H1 (cell line): ENCODE measurements around the gene L3MBTL4. TPM values are rescaled to one million over a fixed set of nuclear protein-coding genes. Genes with fewer than 3 reads are reported as not detected.

ENCODE experiments used
- CTCF ChIA-PET: fragments of 300-600 bp; sonication (Branson Sonifier 250); formaldehyde crosslinking; loops from one replicate; lab custom pipeline; 2021; ENCODE audit not compliant: partially characterized antibody; lab: Charles Lee
- POLR2A ChIA-PET: fragments of 300-600 bp; sonication (Branson Sonifier 250); formaldehyde crosslinking; loops from one replicate; lab custom pipeline; 2021; ENCODE audit warnings: inconsistent platforms; ENCODE audit not compliant: partially characterized antibody; lab: Charles Lee
- DNase-seq, 2 experiments: peaks; one replicate each; pipeline versions ENCODE4 v3.0.0 to v3.0.0-alpha.2; 2010 to 2022; ENCODE audit warnings: low spot score in 2 of 2, low read depth in 1 of 2, mixed read lengths in 1 of 2
- FAIRE-seq: peaks from 2 replicates; lab custom pipeline; 2011; peaks lifted over from hg19 to GRCh38; lab: Jason Lieb, UNC
- H2AFZ ChIP-seq: 2 replicates; pipeline ENCODE4 v1.8.1; 2012; ENCODE audit warnings: low read length, inconsistent platforms
- H2AK5ac ChIP-seq: 2 replicates; pipeline ENCODE4 v1.6.1; 2013; ENCODE audit warnings: low read depth, low read length
- H2BK120ac ChIP-seq: replicated peaks from 2 replicates; pipeline ENCODE3; 2013; ENCODE audit warnings: low read depth, low read length, inconsistent platforms
- H2BK12ac ChIP-seq: 2 replicates; pipeline ENCODE4 v1.6.1; 2013; ENCODE audit warnings: low read depth, low read length
- H2BK15ac ChIP-seq: 2 replicates; pipeline ENCODE4 v1.6.1; 2013; ENCODE audit warnings: low read length
- H2BK20ac ChIP-seq: 2 replicates; pipeline ENCODE4 v1.6.1; 2013; ENCODE audit warnings: low read length
- H2BK5ac ChIP-seq: 2 replicates; pipeline ENCODE4 v1.6.1; 2013; ENCODE audit warnings: low read depth, low read length
- H3K14ac ChIP-seq: 2 replicates; pipeline ENCODE4 v1.6.1; 2013; ENCODE audit warnings: inconsistent platforms; ENCODE audit not compliant: insufficient read length
- H3K18ac ChIP-seq: 2 replicates; pipeline ENCODE4 v1.6.1; 2013; ENCODE audit warnings: low read length; ENCODE audit errors: extremely low read depth
- H3K23ac ChIP-seq: 2 replicates; pipeline ENCODE4 v1.6.1; 2013; ENCODE audit warnings: inconsistent platforms; ENCODE audit not compliant: insufficient read length
- H3K23me2 ChIP-seq: 2 replicates; pipeline ENCODE4 v1.6.1; 2013; ENCODE audit warnings: low read depth, low read length
- H3K27ac ChIP-seq: 2 replicates; pipeline ENCODE4 v1.6.1; 2011; ENCODE audit warnings: low read depth, low read length, inconsistent platforms
- H3K27me3 ChIP-seq, 4 experiments: replicated peaks in 1 of 4; 1 replicate in 1 of 4; 2 replicates in 3 of 4; pipeline versions ENCODE4 v1.6.1 to v1.8.1; 2011 to 2013; ENCODE audit warnings: low read length in 3 of 4, mild to moderate bottlenecking in 3 of 4, inconsistent platforms in 2 of 4, mixed read lengths in 2 of 4, moderate library complexity in 1 of 4; ENCODE audit not compliant: control insufficient read depth in 3 of 4, insufficient read depth in 3 of 4; ENCODE audit errors: extremely low read depth in 1 of 4
- H3K36me3 ChIP-seq, 4 experiments: 2 replicates each; pipeline versions ENCODE4 v1.6.1 to v1.8.1; 2011 to 2013; ENCODE audit warnings: mild to moderate bottlenecking in 4 of 4, low read length in 3 of 4, moderate library complexity in 2 of 4, control low read depth in 1 of 4, inconsistent platforms in 1 of 4; ENCODE audit not compliant: insufficient read depth in 4 of 4, control insufficient read depth in 2 of 4
- H3K4ac ChIP-seq: replicated peaks from 2 replicates; pipeline ENCODE3; 2013; ENCODE audit warnings: low read length, low read depth, mixed read lengths, inconsistent platforms; ENCODE audit not compliant: insufficient read length
- H3K4me1 ChIP-seq, 4 experiments: replicated peaks in 1 of 4; 1 replicate in 1 of 4; 2 replicates in 3 of 4; pipeline versions ENCODE4 v1.6.1 to v1.8.1; 2011 to 2013; ENCODE audit warnings: low read length in 3 of 4, inconsistent platforms in 2 of 4, mixed read lengths in 1 of 4; ENCODE audit not compliant: insufficient read depth in 4 of 4, control insufficient read depth in 3 of 4
- H3K4me2 ChIP-seq, 2 experiments: 2 replicates each; pipeline versions ENCODE4 v1.6.1 to v1.8.1; 2011 to 2013; ENCODE audit warnings: low read depth in 2 of 2, low read length in 2 of 2, control low read depth in 1 of 2, inconsistent platforms in 1 of 2, mild to moderate bottlenecking in 1 of 2; ENCODE audit not compliant: insufficient read depth in 1 of 2
- H3K4me3 ChIP-seq, 4 experiments: fragments of 200-600, 300-600 bp in 1 of 4; sonication (generic), shearing (Covaris generic), sonication (Bioruptor Twin) in 1 of 4; 2 replicates each; pipeline versions ENCODE4 v1.5.1 to v1.8.1; 2011 to 2016; ENCODE audit warnings: low read length in 4 of 4, low read depth in 3 of 4, control low read depth in 2 of 4, inconsistent platforms in 2 of 4, mild to moderate bottlenecking in 2 of 4, mixed read lengths in 1 of 4, moderate library complexity in 1 of 4; ENCODE audit not compliant: insufficient read depth in 2 of 4; ENCODE audit errors: extremely low read depth in 1 of 4
- H3K56ac ChIP-seq: replicated peaks from 2 replicates; pipeline ENCODE3; 2013; ENCODE audit warnings: low read depth, mild to moderate bottlenecking, mixed read lengths, low read length, inconsistent platforms; ENCODE audit not compliant: insufficient read length
- H3K79me1 ChIP-seq: 2 replicates; pipeline ENCODE4 v1.6.1; 2013; ENCODE audit warnings: low read depth, low read length, control low read depth
- H3K79me2 ChIP-seq, 2 experiments: 2 replicates each; pipeline versions ENCODE4 v1.6.1 to v1.8.1; 2012 to 2013; ENCODE audit warnings: low read length in 2 of 2, mild to moderate bottlenecking in 2 of 2, inconsistent platforms in 1 of 2; ENCODE audit not compliant: insufficient read depth in 2 of 2, control insufficient read depth in 1 of 2
- H3K9ac ChIP-seq, 4 experiments: replicated peaks in 1 of 4; 1 replicate in 1 of 4; 2 replicates in 3 of 4; pipeline versions ENCODE4 v1.6.1 to v1.8.1; 2011 to 2013; ENCODE audit warnings: low read depth in 3 of 4, low read length in 3 of 4, control low read depth in 2 of 4, mild to moderate bottlenecking in 2 of 4, moderate library complexity in 2 of 4, inconsistent platforms in 1 of 4; ENCODE audit errors: extremely low read depth in 1 of 4
- H3K9me3 ChIP-seq, 2 experiments: 2 replicates each; pipeline versions ENCODE4 v1.6.1 to v1.8.1; 2012 to 2013; ENCODE audit warnings: mild to moderate bottlenecking in 2 of 2, moderate library complexity in 2 of 2, control low read depth in 1 of 2, inconsistent platforms in 1 of 2, low read depth in 1 of 2, low read length in 1 of 2, mixed read lengths in 1 of 2; ENCODE audit not compliant: insufficient read depth in 2 of 2
- H4K20me1 ChIP-seq, 2 experiments: replicated peaks in 1 of 2; 2 replicates each; pipeline versions ENCODE3 to v1.8.1; 2011 to 2013; ENCODE audit warnings: inconsistent platforms in 2 of 2, low read length in 2 of 2, mild to moderate bottlenecking in 1 of 2; ENCODE audit not compliant: insufficient read depth in 2 of 2, control insufficient read depth in 1 of 2
- H4K5ac ChIP-seq: 2 replicates; pipeline ENCODE4 v1.6.1; 2013; ENCODE audit warnings: low read length, low read depth, mixed read lengths, inconsistent platforms; ENCODE audit not compliant: insufficient read length
- H4K8ac ChIP-seq: 2 replicates; pipeline ENCODE4 v1.8.0; 2013; ENCODE audit warnings: mild to moderate bottlenecking, moderate library complexity, low read length, inconsistent platforms; ENCODE audit not compliant: insufficient read depth; ENCODE audit errors: extremely low read depth
- H4K91ac ChIP-seq: replicated peaks from 2 replicates; pipeline ENCODE3; 2013; ENCODE audit warnings: low read length, mixed read lengths, inconsistent platforms; ENCODE audit not compliant: insufficient read length
- CHD1 ChIP-seq: IDR thresholded peaks from 2 replicates; pipeline ENCODE4 v1.6.1; 2012; ENCODE audit warnings: low read depth, low read length, improper control_type of control experiment
- EP300 ChIP-seq, 2 experiments: IDR thresholded peaks; 1 replicate in 1 of 2; 2 replicates in 1 of 2; pipeline ENCODE4 v1.6.1; 2011 to 2012; ENCODE audit warnings: low read depth in 2 of 2, low read length in 2 of 2, mild to moderate bottlenecking in 2 of 2, borderline replicate concordance in 1 of 2, inconsistent platforms in 1 of 2, moderate library complexity in 1 of 2
- FOSL1 ChIP-seq: IDR thresholded peaks from 2 replicates; pipeline ENCODE4 v1.6.1; 2011; ENCODE audit warnings: mild to moderate bottlenecking, low read depth, low read length, moderate library complexity; ENCODE audit not compliant: insufficient read depth
- POU5F1 ChIP-seq: IDR thresholded peaks from 2 replicates; pipeline ENCODE4 v1.6.1; 2011; ENCODE audit warnings: low read depth, mild to moderate bottlenecking, low read length, moderate library complexity
- SUZ12 ChIP-seq: fragments of 200-600 bp; sonication (generic); IDR thresholded peaks from 2 replicates; pipeline ENCODE4 v1.6.1; 2012; ENCODE audit warnings: mild to moderate bottlenecking, inconsistent platforms, low read length, moderate library complexity, mixed read lengths
- WGBS, 2 experiments: shearing (Covaris generic) in 1 of 2; methylation state at CpG; one replicate each; pipeline versions ENCODE4 v1.1.6 to v1.1.7; 2013 to 2015; ENCODE audit warnings: low lambda C conversion rate in 2 of 2, mixed read lengths in 2 of 2, inconsistent platforms in 1 of 2, low coverage in 1 of 2, missing lambda C conversion rate in 1 of 2; ENCODE audit not compliant: insufficient replicate concordance in 2 of 2, insufficient coverage in 1 of 2, insufficient read length in 1 of 2; ENCODE audit errors: extremely low coverage in 1 of 2, missing lambda C conversion rate in 1 of 2; 5-methylcytosine and 5-hydroxymethylcytosine counted together
- polyA plus RNA-seq, 7 experiments: library from polyadenylated mRNA; depleted of rRNA in 3 of 7; stranded (reverse) in 5 of 7; unstranded in 2 of 7; fragments of >200 nt in 5 of 7; fragments of 200-250 nt in 2 of 7; gene quantifications; 1 replicate in 5 of 7; 2 replicates in 1 of 7; 4 replicates in 1 of 7; pipeline versions ENCODE4 v1.2.1 to v1.2.3, GENCODE V29; 2011 to 2013; ENCODE audit warnings: missing spikeins in 2 of 7, mixed read lengths in 2 of 7
- total RNA-seq: library from RNA; stranded (reverse); fragmentation: NEBNext Ultra II Directional; extraction: Animal tissue kit (Norgen Biotek cat#: 25700); gene quantifications from 2 replicates; pipeline ENCODE4 v1.2.1, GENCODE V29; 2021

L3MBTL4 gene
- total and polyA plus RNA-seq, 2 of the 8 experiments (the other 6 are each of a cell fraction or from before 2014, with no cell fraction given): 1.0 to 2.1 TPM

GRCh38 chr18:6289843-6290242 lies 124.9 kb downstream of the L3MBTL4 start:
- H3K79me1 ChIP-seq: no peaks in the 10 kb centered on the region
- no peak overlapping the region for H2BK15ac ChIP-seq
- ChIA-PET POLR2A (no interaction called here), CTCF (interaction anchor here (1.1 kb wide), 1 partner anchor 571 kb away, joined by 3 read pairs; no protein-coding TSS in a partner anchor)
- H3K23me2 ChIP-seq: no peaks in the 10 kb centered on the region
- no peak overlapping the region for H4K91ac ChIP-seq
- no peak overlapping the region for H3K4ac ChIP-seq
- no peak overlapping the region for H3K4me3 ChIP-seq
- no peaks in the 10 kb centered on the region; a peak in 1 of 4 replicates for H3K9me3 ChIP-seq
- H3K56ac ChIP-seq: no peak overlapping the region
- H3K79me2 ChIP-seq: no peaks in the 10 kb centered on the region
- H4K20me1 ChIP-seq: no peaks in the 10 kb centered on the region
- whole genome bisulfite sequencing, 2 experiments: 84% methylated on average over 4 of the region's 4 CpGs; no CpG with 5 or more reads in 1 of the 2 experiments
- DNase-seq: no peak
- H3K18ac ChIP-seq: no peak overlapping the region
- H2BK5ac ChIP-seq: no peak overlapping the region
- FAIRE-seq: no peak
- H3K23ac ChIP-seq: no peak overlapping the region
- H3K4me1 ChIP-seq: peaks cover 0 to 4% (median 0%) of the 10 kb centered on the region in 4 experiments; a peak in 1 of 7 replicates
- no peaks in the 10 kb centered on the region for H3K27me3 ChIP-seq
- no peak overlapping the region for H3K27ac ChIP-seq
- H3K14ac ChIP-seq: no peak overlapping the region
- no peak for TF ChIP-seq POU5F1
- no peak for TF ChIP-seq CHD1
- TF ChIP-seq SUZ12: no peak
- no peak for TF ChIP-seq FOSL1
- no peak for TF ChIP-seq EP300 (IDR thresholded peaks at IDR 0.05; ENCODE audit: borderline replicate concordance in 1 of 2, low read depth in 2 of 2, low read length in 2 of 2)
- H2AFZ ChIP-seq: no peak overlapping the region
- no peaks in the 10 kb centered on the region; a peak in 1 of 8 replicates for H3K36me3 ChIP-seq
- no peak overlapping the region for H4K8ac ChIP-seq
- H4K5ac ChIP-seq: no peak overlapping the region
- H3K4me2 ChIP-seq: no peak overlapping the region
- no peak overlapping the region for H3K9ac ChIP-seq
- H2BK20ac ChIP-seq: no peak overlapping the region
- H2BK120ac ChIP-seq: no peak overlapping the region
- no peak overlapping the region for H2AK5ac ChIP-seq
- H2BK12ac ChIP-seq: no peak overlapping the region
